GM12878 (cell line): ENCODE measurements around the gene EPN3. TPM values are rescaled to one million over a fixed set of nuclear protein-coding genes. Genes with fewer than 3 reads are reported as not detected.

Experiments used
- ATAC-seq: fragments of 200-7000 bp; cut with Tn5 transposase; 3 replicates; pipeline ENCODE4 v1.9.1; 2020; ENCODE audit warnings: mild to moderate bottlenecking, moderate library complexity
- BruUV-seq: library from RNA; stranded (reverse); fragments of 400-500 nt; replicated peaks from 2 replicates; lab custom pipeline; 2021; lab: Mats Ljungman, UMichigan
- CTCF ChIA-PET: fragments of 300-600 bp; sonication (Branson Sonifier 250); formaldehyde crosslinking; extraction: SDS; loops from one replicate; lab custom pipeline; 2021; ENCODE audit warnings: inconsistent platforms; lab: Yijun Ruan, JAX
- POLR2A ChIA-PET: fragments of 350-600 bp; formaldehyde crosslinking; extraction: SDS; loops from one replicate; lab custom pipeline; 2021; ENCODE audit warnings: inconsistent platforms; lab: Charles Lee
- RAD21 ChIA-PET: fragments of 300-600 bp; sonication (Branson Sonifier 250); formaldehyde crosslinking; loops from one replicate; lab custom pipeline; 2023; ENCODE audit warnings: antibody characterized with exemption; ENCODE audit not compliant: unreplicated experiment; lab: Charles Lee
- SMC1A ChIA-PET: fragments of 300-600 bp; sonication (Branson Sonifier 250); formaldehyde crosslinking; loops from one replicate; lab custom pipeline; 2023; ENCODE audit not compliant: unreplicated experiment, uncharacterized antibody; lab: Charles Lee
- DNase-seq: peaks from one replicate; pipeline ENCODE4 v3.0.0-alpha.2; 2011; ENCODE audit warnings: low read depth, low spot score
- FAIRE-seq: peaks from 3 replicates; lab custom pipeline; 2011; peaks lifted over from hg19 to GRCh38; lab: Jason Lieb, UNC
- H2AFZ ChIP-seq: 2 replicates; pipeline ENCODE4 v1.6.0; 2011; ENCODE audit warnings: low read depth, low read length, control low read depth; ENCODE audit not compliant: control insufficient read depth
- H3K27ac ChIP-seq: 2 replicates; pipeline ENCODE4 v1.5.1; 2011; ENCODE audit warnings: control low read depth; ENCODE audit not compliant: control insufficient read depth, insufficient read depth
- H3K27me3 ChIP-seq, 2 experiments: replicated peaks in 1 of 2; 2 replicates each; pipeline versions ENCODE4 v1.6.0 to v1.6.1; 2011; ENCODE audit warnings: low read length in 1 of 2; ENCODE audit not compliant: control insufficient read depth in 2 of 2, insufficient read depth in 2 of 2
- H3K36me3 ChIP-seq, 2 experiments: 2 replicates each; pipeline ENCODE4 v1.5.1; 2011; ENCODE audit warnings: low read length in 1 of 2; ENCODE audit not compliant: control insufficient read depth in 2 of 2, insufficient read depth in 2 of 2
- H3K4me1 ChIP-seq: 2 replicates; pipeline ENCODE4 v1.6.1; 2011; ENCODE audit warnings: mild to moderate bottlenecking, low read length, moderate library complexity, mixed read lengths; ENCODE audit not compliant: control insufficient read depth, insufficient read depth
- H3K4me2 ChIP-seq: 2 replicates; pipeline ENCODE4 v1.6.0; 2011; ENCODE audit warnings: control low read depth; ENCODE audit not compliant: control insufficient read depth, insufficient read depth
- H3K4me3 ChIP-seq: fragments of 200-600 bp; sonication (generic); 2 replicates; pipeline ENCODE4 v1.5.1; 2016
- H3K79me2 ChIP-seq: 2 replicates; pipeline ENCODE4 v1.6.0; 2011; ENCODE audit warnings: low read length; ENCODE audit not compliant: control insufficient read depth, insufficient read depth
- H3K9ac ChIP-seq: 2 replicates; pipeline ENCODE4 v1.8.0; 2011; ENCODE audit warnings: low read length, control low read depth, mixed read lengths; ENCODE audit not compliant: control insufficient read depth, insufficient read depth
- H3K9me3 ChIP-seq: replicated peaks from 3 replicates; pipeline ENCODE4 v1.5.1; 2011; ENCODE audit warnings: mild to moderate bottlenecking, low read length; ENCODE audit not compliant: control insufficient read depth, insufficient read depth
- H4K20me1 ChIP-seq: 2 replicates; pipeline ENCODE4 v1.6.0; 2011; ENCODE audit not compliant: control insufficient read depth, insufficient read depth
- BCL11A ChIP-seq: IDR thresholded peaks from 2 replicates; pipeline ENCODE4 v1.6.1; 2011; ENCODE audit warnings: low read depth, low read length
- CBX3 ChIP-seq: fragments of 200-600 bp; sonication (generic); IDR thresholded peaks from 2 replicates; pipeline ENCODE4 v1.6.1; 2016; ENCODE audit warnings: low read depth, borderline replicate concordance
- CEBPB ChIP-seq, 2 experiments: fragments of 150-350 bp in 1 of 2; IDR thresholded peaks; 2 replicates each; pipeline ENCODE4 v1.6.1; 2012 to 2014; ENCODE audit warnings: low read depth in 2 of 2, low read length in 2 of 2, borderline replicate concordance in 1 of 2, inconsistent platforms in 1 of 2
- CHD4 ChIP-seq: fragments of 200-600 bp; sonication (generic); IDR thresholded peaks from 2 replicates; pipeline ENCODE4 v1.6.1; 2016; ENCODE audit warnings: mild to moderate bottlenecking
- EED ChIP-seq: sonication (generic); IDR thresholded peaks from 2 replicates; pipeline ENCODE4 v1.6.1; 2016; ENCODE audit warnings: antibody characterized with exemption, low read depth
- EGR1 ChIP-seq, 2 experiments: IDR thresholded peaks; 1 replicate in 1 of 2; 2 replicates in 1 of 2; pipeline ENCODE4 v1.6.1; 2011 to 2012; ENCODE audit warnings: low read depth in 2 of 2, low read length in 2 of 2, borderline replicate concordance in 1 of 2, mild to moderate bottlenecking in 1 of 2, moderate library complexity in 1 of 2
- ETV6 ChIP-seq, 2 experiments: fragments of 450-650 bp in 1 of 2; IDR thresholded peaks in 1 of 2; conservative IDR thresholded peaks in 1 of 2; 2 replicates each; pipeline ENCODE4 v1.6.1; 2014; ENCODE audit warnings: antibody characterized with exemption in 1 of 2, borderline replicate concordance in 1 of 2, low read depth in 1 of 2, mild to moderate bottlenecking in 1 of 2, moderate library complexity in 1 of 2
- EZH2 ChIP-seq: IDR thresholded peaks from 2 replicates; pipeline ENCODE4 v1.6.1; 2012; ENCODE audit warnings: low read depth, mild to moderate bottlenecking, control low read depth, inconsistent platforms, low read length, borderline replicate concordance; ENCODE audit not compliant: control insufficient read depth
- HDAC2 ChIP-seq: fragments of 200-600 bp; sonication (generic); IDR thresholded peaks from 2 replicates; pipeline ENCODE4 v1.6.1; 2017
- MEF2B ChIP-seq: fragments of 450-650 bp; IDR thresholded peaks from 2 replicates; pipeline ENCODE4 v1.6.1; 2018; ENCODE audit warnings: mild to moderate bottlenecking, moderate library complexity; ENCODE audit not compliant: partially characterized antibody, poor library complexity, severe bottlenecking
- NR2C1 ChIP-seq: fragments of 450-650 bp; IDR thresholded peaks from 2 replicates; pipeline ENCODE4 v1.6.1; 2017; ENCODE audit warnings: antibody characterized with exemption, mild to moderate bottlenecking, moderate library complexity
- RBBP5 ChIP-seq: fragments of 200-600 bp; sonication (generic); conservative IDR thresholded peaks from 2 replicates; pipeline ENCODE4 v1.6.1; 2016
- RUNX3 ChIP-seq: IDR thresholded peaks from 2 replicates; pipeline ENCODE4 v1.6.1; 2012; ENCODE audit warnings: low read length, inconsistent platforms
- SMARCA5 ChIP-seq: fragments of 450-650 bp; IDR thresholded peaks from 2 replicates; pipeline ENCODE4 v1.6.1; 2017; ENCODE audit warnings: mild to moderate bottlenecking
- YBX1 ChIP-seq: fragments of 450-650 bp; IDR thresholded peaks from 2 replicates; pipeline ENCODE4 v1.6.1; 2016; ENCODE audit warnings: antibody characterized with exemption
- ZNF384 ChIP-seq: IDR thresholded peaks from 2 replicates; pipeline ENCODE4 v1.6.1; 2012; ENCODE audit warnings: low read depth, mild to moderate bottlenecking, low read length, improper control_type of control experiment, borderline replicate concordance
- ZSCAN29 ChIP-seq: fragments of 450-650 bp; IDR thresholded peaks from 2 replicates; pipeline ENCODE4 v1.6.1; 2017; ENCODE audit warnings: mild to moderate bottlenecking, moderate library complexity
- WGBS: methylation state at CpG from one replicate; pipeline ENCODE4 v1.1.6; 2016; ENCODE audit warnings: low lambda C conversion rate; ENCODE audit not compliant: insufficient replicate concordance, insufficient coverage; ENCODE audit errors: missing lambda C conversion rate; 5-methylcytosine and 5-hydroxymethylcytosine counted together
- in situ Hi-C: fragments of 300-500 bp; cut with MboI; formaldehyde crosslinking; loops from 9 replicates; pipeline ENCODE4 v1.14.3; 2018; ENCODE audit warnings: mixed read lengths
- intact Hi-C: fragments of 100-400 bp; cut with micrococcal nuclease; formaldehyde crosslinking; loops from one replicate; pipeline ENCODE4 v1.14.2; 2022; ENCODE audit not compliant: unreplicated experiment
- polyA plus RNA-seq, 11 experiments: library from polyadenylated mRNA; depleted of rRNA in 4 of 11; unstranded in 6 of 11; stranded (reverse) in 5 of 11; fragments of >200 nt; fragmentation: Nextera tagmentation in 4 of 11; fragmentation: Illumina TruSeq in 1 of 11; extraction: Ambion mirVana in 4 of 11; extraction: Trizol in 1 of 11; gene quantifications; 1 replicate in 1 of 11; 2 replicates in 10 of 11; pipeline versions ENCODE4 v1.2.1 to v1.2.3, GENCODE V29; 2011 to 2016; ENCODE audit warnings: inconsistent platforms in 2 of 11, missing spikeins in 2 of 11, low read depth in 1 of 11
- total RNA-seq, 4 experiments: library from RNA; depleted of rRNA in 3 of 4; stranded (reverse); fragments of >200 nt in 3 of 4; fragmentation: Illumina TruSeq in 1 of 4; extraction: Trizol in 1 of 4; gene quantifications; 2 replicates each; pipeline versions ENCODE4 v1.2.1 to v1.2.3, GENCODE V29; 2013 to 2021
- TF ChIP-seq, protein P1 (sequence below): IDR thresholded peaks from 2 replicates; pipeline ENCODE4 v1.6.1; 2012; ENCODE audit warnings: low read depth, low read length, improper control_type of control experiment
- TF ChIP-seq, protein P2 (sequence below): fragments of 450-650 bp; IDR thresholded peaks from 2 replicates; pipeline ENCODE4 v1.6.1; 2014; ENCODE audit warnings: mild to moderate bottlenecking

Gene EPN3
- total and polyA plus RNA-seq, 10 of the 15 experiments (the other 5 are each of a cell fraction or from before 2014, with no cell fraction given): 0.04 to 0.07 TPM; not detected in 8

DNA sequence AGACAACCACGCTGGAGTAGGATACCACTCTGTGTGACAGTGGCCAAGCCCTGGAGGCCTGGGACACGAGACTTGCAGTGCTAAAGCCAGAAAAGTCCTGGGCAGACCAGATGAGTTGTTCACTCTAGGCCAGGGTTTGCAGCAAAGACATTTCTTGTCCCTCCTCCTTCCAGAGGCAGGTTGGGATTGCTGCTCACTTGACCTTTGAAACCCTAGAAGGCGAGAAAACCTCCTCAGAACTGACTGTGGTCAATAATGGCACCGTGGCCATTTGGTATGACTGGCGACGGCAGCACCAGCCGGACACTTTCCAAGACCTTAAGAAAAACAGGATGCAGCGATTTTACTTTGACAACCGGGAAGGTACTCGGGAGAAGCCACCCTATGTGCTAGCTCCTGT is 9.8 kb upstream of the EPN3 start (continued):
- TF ChIP-seq MEF2B: no peak

DNA sequence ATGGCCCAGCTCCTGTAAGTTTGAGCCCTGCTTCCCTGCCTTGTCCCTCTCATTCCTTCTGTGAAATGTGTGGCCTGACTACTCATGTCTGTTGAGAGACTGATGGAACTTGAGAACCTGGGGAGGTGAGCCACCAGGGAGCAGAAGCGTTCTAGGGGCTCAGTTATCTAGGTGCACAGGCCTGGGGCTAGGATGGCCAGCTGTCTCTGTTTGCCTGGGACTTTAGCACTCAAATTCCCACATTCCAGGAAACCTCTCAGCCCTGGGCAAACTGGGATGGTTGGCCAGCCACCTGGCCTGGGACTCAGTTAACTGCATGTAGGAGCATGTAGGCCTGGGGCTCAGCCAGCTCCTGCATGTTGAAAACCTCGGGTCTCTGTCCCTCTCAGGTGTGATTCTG is 9.3 kb upstream of the EPN3 start:
- ATAC-seq (no peak), DNase-seq (no peak), FAIRE-seq (no peak)
- no peaks in the 10 kb centered on the region for H4K20me1 ChIP-seq
- H3K4me2 ChIP-seq: no peak overlapping the region
- no peaks in the 10 kb centered on the region for H3K36me3 ChIP-seq
- SMC1A ChIA-PET: no interaction called here
- intact Hi-C loops: no loop called here
- no peak overlapping the region for H3K27ac ChIP-seq
- RAD21 ChIA-PET: no interaction called here
- TF ChIP-seq RUNX3 (no peak), EED (no peak), ZSCAN29 (no peak), NR2C1 (no peak), BCL11A (no peak), EGR1 (IDR thresholded peaks at IDR 0.05; ENCODE audit: borderline replicate concordance in 1 of 2, low read depth in 2 of 2, low read length in 2 of 2) (no peak), CHD4 (no peak), SMARCA5 (no peak), ETV6 (conservative IDR thresholded peaks at IDR 0.05 in 1 of 2, IDR thresholded peaks at IDR 0.05 in 1 of 2; ENCODE audit: borderline replicate concordance in 1 of 2, low read depth in 1 of 2) (no peak), CEBPB (IDR thresholded peaks at IDR 0.05; ENCODE audit: borderline replicate concordance in 1 of 2, low read depth in 2 of 2, low read length in 2 of 2) (no peak), ZNF384 (no peak), YBX1 (no peak), HDAC2 (no peak), CBX3 (no peak), EZH2 (no peak), RBBP5 (no peak)
- TF ChIP-seq, protein P1, sequence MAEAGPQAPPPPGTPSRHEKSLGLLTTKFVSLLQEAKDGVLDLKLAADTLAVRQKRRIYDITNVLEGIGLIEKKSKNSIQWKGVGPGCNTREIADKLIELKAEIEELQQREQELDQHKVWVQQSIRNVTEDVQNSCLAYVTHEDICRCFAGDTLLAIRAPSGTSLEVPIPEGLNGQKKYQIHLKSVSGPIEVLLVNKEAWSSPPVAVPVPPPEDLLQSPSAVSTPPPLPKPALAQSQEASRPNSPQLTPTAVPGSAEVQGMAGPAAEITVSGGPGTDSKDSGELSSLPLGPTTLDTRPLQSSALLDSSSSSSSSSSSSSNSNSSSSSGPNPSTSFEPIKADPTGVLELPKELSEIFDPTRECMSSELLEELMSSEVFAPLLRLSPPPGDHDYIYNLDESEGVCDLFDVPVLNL: no peak
- TF ChIP-seq, protein P2, sequence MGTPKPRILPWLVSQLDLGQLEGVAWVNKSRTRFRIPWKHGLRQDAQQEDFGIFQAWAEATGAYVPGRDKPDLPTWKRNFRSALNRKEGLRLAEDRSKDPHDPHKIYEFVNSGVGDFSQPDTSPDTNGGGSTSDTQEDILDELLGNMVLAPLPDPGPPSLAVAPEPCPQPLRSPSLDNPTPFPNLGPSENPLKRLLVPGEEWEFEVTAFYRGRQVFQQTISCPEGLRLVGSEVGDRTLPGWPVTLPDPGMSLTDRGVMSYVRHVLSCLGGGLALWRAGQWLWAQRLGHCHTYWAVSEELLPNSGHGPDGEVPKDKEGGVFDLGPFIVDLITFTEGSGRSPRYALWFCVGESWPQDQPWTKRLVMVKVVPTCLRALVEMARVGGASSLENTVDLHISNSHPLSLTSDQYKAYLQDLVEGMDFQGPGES: no peak
- H3K9me3 ChIP-seq: no peaks in the 10 kb centered on the region
- BruUV-seq: no TSS peak
- POLR2A ChIA-PET: no interaction called here
- WGBS: 44% methylated on average over 2 of the region's 2 CpGs
- H3K4me1 ChIP-seq: no peaks in the 10 kb centered on the region
- no peak overlapping the region for H3K9ac ChIP-seq
- CTCF ChIA-PET: interaction anchor here (0.6 kb wide), 1 partner anchor 104 kb away, joined by 3 read pairs; no protein-coding TSS in a partner anchor
- no peak overlapping the region for H2AFZ ChIP-seq
- in situ Hi-C loops: no loop called here
- no peaks in the 10 kb centered on the region for H3K79me2 ChIP-seq
- peaks cover 0 to 1% of the 10 kb centered on the region in 2 experiments; a peak in 1 of 4 replicates for H3K27me3 ChIP-seq
- H3K4me3 ChIP-seq: no peak overlapping the region
